Esophagus muscularis mucosa (tissue), 4 donors: ENCODE data around the gene USE1.

Source experiments
- EP300 ChIP-seq: sonication (generic); formaldehyde crosslinking; IDR thresholded peaks from one replicate; pipeline ENCODE4 v1.6.1; 2017; ENCODE audit warnings: antibody characterized with exemption
- POLR2A ChIP-seq: fragments of 450-650 bp; IDR thresholded peaks from one replicate; pipeline ENCODE4 v1.6.1; 2017; ENCODE audit warnings: antibody characterized with exemption, moderate library complexity, mild to moderate bottlenecking, low read depth
- POLR2AphosphoS5 ChIP-seq, 2 donors: sonication (generic); formaldehyde crosslinking; IDR thresholded peaks; one replicate each; pipeline ENCODE4 v1.6.1; 2017; ENCODE audit warnings: antibody characterized with exemption in 2 of 2
- TF ChIP-seq, protein P1 (sequence below), 3 experiments: fragments of 200-600 bp in 2 of 3; fragments of 450-650 bp in 1 of 3; sonication (generic) in 2 of 3; IDR thresholded peaks; one replicate each; pipeline ENCODE4 v1.5.1; 2017 to 2019; ENCODE audit warnings: antibody characterized with exemption in 3 of 3, mild to moderate bottlenecking in 2 of 3, moderate library complexity in 1 of 3

DNA sequence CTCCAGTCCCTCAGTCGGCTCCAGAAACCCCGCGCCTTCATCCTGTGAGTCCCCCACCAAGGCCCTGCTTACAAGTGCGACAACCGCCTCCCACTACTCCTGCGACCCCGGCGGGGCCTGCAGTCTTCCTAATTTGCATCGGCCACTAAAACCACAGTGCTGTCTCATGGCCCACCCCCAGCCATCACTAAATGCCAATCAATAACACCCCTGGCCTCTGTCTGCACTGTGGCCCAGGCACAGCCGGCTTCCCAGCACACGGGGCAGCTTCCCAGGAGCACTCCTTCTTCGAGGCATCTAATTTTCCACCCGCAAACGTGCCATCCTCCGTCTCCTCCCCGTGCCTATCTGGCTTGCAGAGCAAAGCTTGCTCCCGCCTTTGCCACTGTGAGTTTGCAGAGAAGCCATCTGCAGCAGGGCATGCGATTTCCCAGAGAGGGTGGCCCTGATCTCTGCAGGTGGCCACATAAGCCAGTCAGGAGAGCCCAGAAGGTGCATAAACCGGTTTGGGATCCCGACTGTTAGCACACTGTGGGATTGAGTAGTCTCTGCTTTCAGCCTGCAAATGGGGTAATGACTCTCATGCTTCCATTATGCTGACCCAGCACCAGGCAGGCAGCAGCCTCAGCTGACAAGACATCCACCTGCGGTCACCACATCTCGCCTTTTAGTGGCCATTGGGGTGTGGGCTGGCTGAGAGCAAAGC is 34.0 kb upstream of the USE1 start:
- TF ChIP-seq, protein P1, sequence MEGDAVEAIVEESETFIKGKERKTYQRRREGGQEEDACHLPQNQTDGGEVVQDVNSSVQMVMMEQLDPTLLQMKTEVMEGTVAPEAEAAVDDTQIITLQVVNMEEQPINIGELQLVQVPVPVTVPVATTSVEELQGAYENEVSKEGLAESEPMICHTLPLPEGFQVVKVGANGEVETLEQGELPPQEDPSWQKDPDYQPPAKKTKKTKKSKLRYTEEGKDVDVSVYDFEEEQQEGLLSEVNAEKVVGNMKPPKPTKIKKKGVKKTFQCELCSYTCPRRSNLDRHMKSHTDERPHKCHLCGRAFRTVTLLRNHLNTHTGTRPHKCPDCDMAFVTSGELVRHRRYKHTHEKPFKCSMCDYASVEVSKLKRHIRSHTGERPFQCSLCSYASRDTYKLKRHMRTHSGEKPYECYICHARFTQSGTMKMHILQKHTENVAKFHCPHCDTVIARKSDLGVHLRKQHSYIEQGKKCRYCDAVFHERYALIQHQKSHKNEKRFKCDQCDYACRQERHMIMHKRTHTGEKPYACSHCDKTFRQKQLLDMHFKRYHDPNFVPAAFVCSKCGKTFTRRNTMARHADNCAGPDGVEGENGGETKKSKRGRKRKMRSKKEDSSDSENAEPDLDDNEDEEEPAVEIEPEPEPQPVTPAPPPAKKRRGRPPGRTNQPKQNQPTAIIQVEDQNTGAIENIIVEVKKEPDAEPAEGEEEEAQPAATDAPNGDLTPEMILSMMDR (IDR thresholded peaks at IDR 0.05), result no peak
- no peak for TF ChIP-seq EP300
- TF ChIP-seq POLR2A, result no peak
- no peak for TF ChIP-seq POLR2AphosphoS5 (IDR thresholded peaks at IDR 0.05)
